ENCODE data around the gene CAPN12.

CAPN12 gene

GRCh38 chr19:38727868-38728660 is 16.2 kb downstream of the CAPN12 start:
- DNase-seq: no peak
- no peaks in the 10 kb centered on the region for H3K27me3 ChIP-seq (ENCODE audit: insufficient read depth, low read length)
- peak overlapping the region; percentile 17 for H3K14ac ChIP-seq (ENCODE audit: low read length)
- no peak overlapping the region for H2BK120ac ChIP-seq (ENCODE audit: insufficient read depth, low read length, poor library complexity)
- H3K36me3 ChIP-seq (ENCODE audit: control insufficient read depth in 1 of 2, insufficient read depth in 2 of 2, low read length in 2 of 2): peaks cover 85 to 89% of the 10 kb centered on the region in 2 experiments
- H4K12ac ChIP-seq (ENCODE audit: low read depth, low read length): peak overlapping the region; percentile 24
- no peak overlapping the region for H3K4ac ChIP-seq (ENCODE audit: low read depth, low read length)
- peak overlapping the region; percentile 18 for H3K18ac ChIP-seq (ENCODE audit: low read length)
- H2AK5ac ChIP-seq (ENCODE audit: low read length): no peak overlapping the region
- H2AFZ ChIP-seq (ENCODE audit: insufficient read depth, low read length, poor library complexity): no peak overlapping the region
- H4K8ac ChIP-seq (ENCODE audit: low read depth, low read length): no peak overlapping the region
- no peak overlapping the region for H3K4me2 ChIP-seq (ENCODE audit: low read length)
- H3K27ac ChIP-seq (ENCODE audit: low read depth, low read length): peak overlapping the region; percentile 28
- H3K23ac ChIP-seq (ENCODE audit: low read length): no peak overlapping the region
- H2BK5ac ChIP-seq (ENCODE audit: low read depth, low read length, poor library complexity): no peak overlapping the region
- peaks cover 2% of the 10 kb centered on the region for H3K9me3 ChIP-seq (ENCODE audit: insufficient read depth, low read depth, low read length)
- no peak overlapping the region for H3K4me3 ChIP-seq (ENCODE audit: low read depth, low read length)
- no peaks in the 10 kb centered on the region for H3K79me1 ChIP-seq (ENCODE audit: low read length)
- H3K9ac ChIP-seq (ENCODE audit: low read length): no peak overlapping the region
- H2BK12ac ChIP-seq (ENCODE audit: low read length): no peak overlapping the region
- WGBS (ENCODE audit: extremely low coverage, insufficient coverage, insufficient read length): no CpG with 5 or more reads among the region's 33 CpGs
- no peak overlapping the region for H4K91ac ChIP-seq (ENCODE audit: low read depth, low read length)
- no peaks in the 10 kb centered on the region for H3K79me2 ChIP-seq (ENCODE audit: control insufficient read depth, insufficient read depth, low read length, poor library complexity)
- peaks cover 6 to 8% of the 10 kb centered on the region in 2 experiments for H3K4me1 ChIP-seq (ENCODE audit: control insufficient read depth in 1 of 2, insufficient read depth in 2 of 2, low read length in 2 of 2)

GRCh38 chr19:38727306-38727867 is 16.9 kb downstream of the CAPN12 start:
- H4K91ac ChIP-seq (ENCODE audit: low read depth, low read length): no peak overlapping the region
- no peak overlapping the region for H4K8ac ChIP-seq (ENCODE audit: low read depth, low read length)
- DNase-seq: no peak
- H3K79me2 ChIP-seq (ENCODE audit: control insufficient read depth, insufficient read depth, low read length, poor library complexity): no peaks in the 10 kb centered on the region
- H3K4me1 ChIP-seq (ENCODE audit: control insufficient read depth in 1 of 2, insufficient read depth in 2 of 2, low read length in 2 of 2): peaks cover 6 to 8% of the 10 kb centered on the region in 2 experiments
- no peaks in the 10 kb centered on the region for H3K27me3 ChIP-seq (ENCODE audit: insufficient read depth, low read length)
- H2BK120ac ChIP-seq (ENCODE audit: insufficient read depth, low read length, poor library complexity): no peak overlapping the region
- H3K23ac ChIP-seq (ENCODE audit: low read length): no peak overlapping the region
- no peak overlapping the region for H2BK12ac ChIP-seq (ENCODE audit: low read length)
- H3K36me3 ChIP-seq (ENCODE audit: control insufficient read depth in 1 of 2, insufficient read depth in 2 of 2, low read length in 2 of 2): peaks cover 92 to 94% of the 10 kb centered on the region in 2 experiments
- H3K4me2 ChIP-seq (ENCODE audit: low read length): no peak overlapping the region
- H3K9ac ChIP-seq (ENCODE audit: low read length): no peak overlapping the region
- no peak overlapping the region for H2BK5ac ChIP-seq (ENCODE audit: low read depth, low read length, poor library complexity)
- H3K4ac ChIP-seq (ENCODE audit: low read depth, low read length): no peak overlapping the region
- peaks cover 2% of the 10 kb centered on the region for H3K9me3 ChIP-seq (ENCODE audit: insufficient read depth, low read depth, low read length)
- WGBS (ENCODE audit: extremely low coverage, insufficient coverage, insufficient read length): no CpG with 5 or more reads among the region's 17 CpGs
- peak overlapping the region; percentile 18 for H3K18ac ChIP-seq (ENCODE audit: low read length)
- no peak overlapping the region for H2AFZ ChIP-seq (ENCODE audit: insufficient read depth, low read length, poor library complexity)
- H3K14ac ChIP-seq (ENCODE audit: low read length): no peak overlapping the region
- H3K79me1 ChIP-seq (ENCODE audit: low read length): no peaks in the 10 kb centered on the region
- peak overlapping the region; percentile 28 for H3K27ac ChIP-seq (ENCODE audit: low read depth, low read length)
- H4K12ac ChIP-seq (ENCODE audit: low read depth, low read length): no peak overlapping the region
- H2AK5ac ChIP-seq (ENCODE audit: low read length): no peak overlapping the region
- no peak overlapping the region for H3K4me3 ChIP-seq (ENCODE audit: low read depth, low read length)

GRCh38 chr19:38726761-38727301 is 17.4 kb downstream of the CAPN12 start:
- peaks cover 6 to 8% of the 10 kb centered on the region in 2 experiments for H3K4me1 ChIP-seq (ENCODE audit: control insufficient read depth in 1 of 2, insufficient read depth in 2 of 2, low read length in 2 of 2)
- H3K18ac ChIP-seq (ENCODE audit: low read length): peak overlapping the region; percentile 3
- H3K23ac ChIP-seq (ENCODE audit: low read length): no peak overlapping the region
- H4K91ac ChIP-seq (ENCODE audit: low read depth, low read length): no peak overlapping the region
- H3K4me3 ChIP-seq (ENCODE audit: low read depth, low read length): no peak overlapping the region
- H3K4ac ChIP-seq (ENCODE audit: low read depth, low read length): no peak overlapping the region
- H2BK12ac ChIP-seq (ENCODE audit: low read length): no peak overlapping the region
- peaks cover 2% of the 10 kb centered on the region for H3K9me3 ChIP-seq (ENCODE audit: insufficient read depth, low read depth, low read length)
- H3K79me1 ChIP-seq (ENCODE audit: low read length): no peaks in the 10 kb centered on the region
- whole genome bisulfite sequencing (ENCODE audit: extremely low coverage, insufficient coverage, insufficient read length): no CpG with 5 or more reads among the region's 30 CpGs
- DNase-seq: no peak
- H3K79me2 ChIP-seq (ENCODE audit: control insufficient read depth, insufficient read depth, low read length, poor library complexity): no peaks in the 10 kb centered on the region
- H2BK120ac ChIP-seq (ENCODE audit: insufficient read depth, low read length, poor library complexity): no peak overlapping the region
- no peak overlapping the region for H2AK5ac ChIP-seq (ENCODE audit: low read length)
- H3K27ac ChIP-seq (ENCODE audit: low read depth, low read length): no peak overlapping the region
- H3K9ac ChIP-seq (ENCODE audit: low read length): no peak overlapping the region
- H3K27me3 ChIP-seq (ENCODE audit: insufficient read depth, low read length): no peaks in the 10 kb centered on the region
- no peak overlapping the region for H2AFZ ChIP-seq (ENCODE audit: insufficient read depth, low read length, poor library complexity)
- peaks cover 94 to 96% of the 10 kb centered on the region in 2 experiments for H3K36me3 ChIP-seq (ENCODE audit: control insufficient read depth in 1 of 2, insufficient read depth in 2 of 2, low read length in 2 of 2)
- H3K14ac ChIP-seq (ENCODE audit: low read length): no peak overlapping the region
- H4K12ac ChIP-seq (ENCODE audit: low read depth, low read length): no peak overlapping the region
- no peak overlapping the region for H3K4me2 ChIP-seq (ENCODE audit: low read length)
- no peak overlapping the region for H2BK5ac ChIP-seq (ENCODE audit: low read depth, low read length, poor library complexity)
- no peak overlapping the region for H4K8ac ChIP-seq (ENCODE audit: low read depth, low read length)

GRCh38 chr19:38726284-38726673 is 18.0 kb downstream of the CAPN12 start:
- Histone ChIP-seq H3K4me3 (ENCODE audit: low read depth, low read length) (no peak overlapping the region), H3K18ac (ENCODE audit: low read length) (no peak overlapping the region), H3K4me2 (ENCODE audit: low read length) (no peak overlapping the region), H4K8ac (ENCODE audit: low read depth, low read length) (no peak overlapping the region), H2AK5ac (ENCODE audit: low read length) (no peak overlapping the region), H3K27me3 (ENCODE audit: insufficient read depth, low read length) (no peaks in the 10 kb centered on the region), H3K23ac (ENCODE audit: low read length) (no peak overlapping the region), H3K9me3 (ENCODE audit: insufficient read depth, low read depth, low read length) (peaks cover 2% of the 10 kb centered on the region), H2AFZ (ENCODE audit: insufficient read depth, low read length, poor library complexity) (no peak overlapping the region), H2BK5ac (ENCODE audit: low read depth, low read length, poor library complexity) (no peak overlapping the region), H3K79me2 (ENCODE audit: control insufficient read depth, insufficient read depth, low read length, poor library complexity) (no peaks in the 10 kb centered on the region), H3K79me1 (ENCODE audit: low read length) (no peaks in the 10 kb centered on the region), H4K91ac (ENCODE audit: low read depth, low read length) (no peak overlapping the region), H3K9ac (ENCODE audit: low read length) (no peak overlapping the region), H2BK120ac (ENCODE audit: insufficient read depth, low read length, poor library complexity) (no peak overlapping the region), H3K14ac (ENCODE audit: low read length) (no peak overlapping the region), H3K36me3 (ENCODE audit: control insufficient read depth in 1 of 2, insufficient read depth in 2 of 2, low read length in 2 of 2) (peaks cover 95 to 96% of the 10 kb centered on the region in 2 experiments), H3K4ac (ENCODE audit: low read depth, low read length) (no peak overlapping the region), H2BK12ac (ENCODE audit: low read length) (no peak overlapping the region), H4K12ac (ENCODE audit: low read depth, low read length) (no peak overlapping the region), H3K27ac (ENCODE audit: low read depth, low read length) (no peak overlapping the region), H3K4me1 (ENCODE audit: control insufficient read depth in 1 of 2, insufficient read depth in 2 of 2, low read length in 2 of 2) (peaks cover 6 to 8% of the 10 kb centered on the region in 2 experiments)
- WGBS (ENCODE audit: extremely low coverage, insufficient coverage, insufficient read length): no CpG with 5 or more reads among the region's 6 CpGs
- DNase-seq: no peak

Data from trophoblast cell (in vitro differentiated cells and primary cell).